SU-DHL-6 (cell line): Measurements from ENCODE around the gene MYO1F.

Source experiments
- CTCF ChIP-seq: fragments of 200-600 bp; sonication (generic); IDR thresholded peaks from one replicate; pipeline ENCODE4 v1.5.1; 2017; ENCODE audit warnings: antibody characterized with exemption, mild to moderate bottlenecking, low read length, moderate library complexity; ENCODE audit not compliant: insufficient read depth, poor library complexity, severe bottlenecking
- EZH2phosphoT487 ChIP-seq: fragments of 200-600 bp; sonication (generic), shearing (Covaris generic); conservative IDR thresholded peaks from 2 replicates; pipeline ENCODE4 v1.6.1; 2018; ENCODE audit warnings: mild to moderate bottlenecking, antibody characterized with exemption, low read length, moderate library complexity, mixed read lengths

- TF ChIP-seq CTCF = no peak
- TF ChIP-seq EZH2phosphoT487 = no peak
These were observed 98.6 kb downstream of the MYO1F start for GRCh38 chr19:8478598-8478997.
